A549 (cell line): ENCODE data around the gene MYO1E.

ENCODE experiments used
- CBX8 ChIP-seq: fragments of 200-600 bp; sonication (generic); IDR thresholded peaks from 2 replicates; pipeline ENCODE4 v1.6.1; 2016
- EHMT2 ChIP-seq: fragments of 200-600 bp; sonication (generic); IDR thresholded peaks from 2 replicates; pipeline ENCODE4 v1.6.1; 2016; ENCODE audit warnings: antibody characterized with exemption, low read depth, mild to moderate bottlenecking, moderate library complexity
- POLR2AphosphoS2 ChIP-seq: conservative IDR thresholded peaks from 2 replicates; pipeline ENCODE4 v1.6.1; 2012; ENCODE audit warnings: low read length, improper control_type of control experiment, inconsistent platforms
- TF ChIP-seq, protein P1 (sequence below): fragments of >200 bp; sonication (Bioruptor Twin); formaldehyde crosslinking; IDR thresholded peaks from 3 replicates; pipeline ENCODE4 v1.5.1; 2016
- TF ChIP-seq, protein P2 (sequence below): fragments of 200-600 bp; sonication (generic); IDR thresholded peaks from 2 replicates; pipeline ENCODE4 v1.6.1; 2016; ENCODE audit warnings: antibody characterized with exemption, mild to moderate bottlenecking, moderate library complexity

DNA sequence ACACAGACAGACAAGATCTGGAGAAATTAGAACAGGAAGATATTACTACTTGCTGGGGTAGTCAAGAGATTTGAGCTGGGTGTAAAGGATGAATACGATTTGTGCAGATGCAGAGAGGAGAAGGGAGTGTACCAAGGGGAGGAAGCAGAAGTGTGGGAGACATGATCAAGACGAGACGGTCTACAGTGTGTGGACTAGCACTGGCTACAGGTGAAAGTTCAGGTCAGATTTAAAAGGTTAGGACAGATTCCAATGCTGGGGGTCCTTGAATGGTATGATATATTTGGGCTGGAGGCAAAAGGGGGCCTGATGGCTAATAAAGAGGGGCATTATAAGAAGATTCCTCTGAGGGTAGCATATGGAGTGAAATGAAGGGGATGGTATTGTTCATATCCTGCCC, 154.0 kb downstream of the MYO1E start:
- TF ChIP-seq EHMT2 (no peak), POLR2AphosphoS2 (no peak; the same call in 1 of the 2 replicates), CBX8 (no peak)
- TF ChIP-seq, protein P1, sequence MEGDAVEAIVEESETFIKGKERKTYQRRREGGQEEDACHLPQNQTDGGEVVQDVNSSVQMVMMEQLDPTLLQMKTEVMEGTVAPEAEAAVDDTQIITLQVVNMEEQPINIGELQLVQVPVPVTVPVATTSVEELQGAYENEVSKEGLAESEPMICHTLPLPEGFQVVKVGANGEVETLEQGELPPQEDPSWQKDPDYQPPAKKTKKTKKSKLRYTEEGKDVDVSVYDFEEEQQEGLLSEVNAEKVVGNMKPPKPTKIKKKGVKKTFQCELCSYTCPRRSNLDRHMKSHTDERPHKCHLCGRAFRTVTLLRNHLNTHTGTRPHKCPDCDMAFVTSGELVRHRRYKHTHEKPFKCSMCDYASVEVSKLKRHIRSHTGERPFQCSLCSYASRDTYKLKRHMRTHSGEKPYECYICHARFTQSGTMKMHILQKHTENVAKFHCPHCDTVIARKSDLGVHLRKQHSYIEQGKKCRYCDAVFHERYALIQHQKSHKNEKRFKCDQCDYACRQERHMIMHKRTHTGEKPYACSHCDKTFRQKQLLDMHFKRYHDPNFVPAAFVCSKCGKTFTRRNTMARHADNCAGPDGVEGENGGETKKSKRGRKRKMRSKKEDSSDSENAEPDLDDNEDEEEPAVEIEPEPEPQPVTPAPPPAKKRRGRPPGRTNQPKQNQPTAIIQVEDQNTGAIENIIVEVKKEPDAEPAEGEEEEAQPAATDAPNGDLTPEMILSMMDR, result no peak
- TF ChIP-seq, protein P2, sequence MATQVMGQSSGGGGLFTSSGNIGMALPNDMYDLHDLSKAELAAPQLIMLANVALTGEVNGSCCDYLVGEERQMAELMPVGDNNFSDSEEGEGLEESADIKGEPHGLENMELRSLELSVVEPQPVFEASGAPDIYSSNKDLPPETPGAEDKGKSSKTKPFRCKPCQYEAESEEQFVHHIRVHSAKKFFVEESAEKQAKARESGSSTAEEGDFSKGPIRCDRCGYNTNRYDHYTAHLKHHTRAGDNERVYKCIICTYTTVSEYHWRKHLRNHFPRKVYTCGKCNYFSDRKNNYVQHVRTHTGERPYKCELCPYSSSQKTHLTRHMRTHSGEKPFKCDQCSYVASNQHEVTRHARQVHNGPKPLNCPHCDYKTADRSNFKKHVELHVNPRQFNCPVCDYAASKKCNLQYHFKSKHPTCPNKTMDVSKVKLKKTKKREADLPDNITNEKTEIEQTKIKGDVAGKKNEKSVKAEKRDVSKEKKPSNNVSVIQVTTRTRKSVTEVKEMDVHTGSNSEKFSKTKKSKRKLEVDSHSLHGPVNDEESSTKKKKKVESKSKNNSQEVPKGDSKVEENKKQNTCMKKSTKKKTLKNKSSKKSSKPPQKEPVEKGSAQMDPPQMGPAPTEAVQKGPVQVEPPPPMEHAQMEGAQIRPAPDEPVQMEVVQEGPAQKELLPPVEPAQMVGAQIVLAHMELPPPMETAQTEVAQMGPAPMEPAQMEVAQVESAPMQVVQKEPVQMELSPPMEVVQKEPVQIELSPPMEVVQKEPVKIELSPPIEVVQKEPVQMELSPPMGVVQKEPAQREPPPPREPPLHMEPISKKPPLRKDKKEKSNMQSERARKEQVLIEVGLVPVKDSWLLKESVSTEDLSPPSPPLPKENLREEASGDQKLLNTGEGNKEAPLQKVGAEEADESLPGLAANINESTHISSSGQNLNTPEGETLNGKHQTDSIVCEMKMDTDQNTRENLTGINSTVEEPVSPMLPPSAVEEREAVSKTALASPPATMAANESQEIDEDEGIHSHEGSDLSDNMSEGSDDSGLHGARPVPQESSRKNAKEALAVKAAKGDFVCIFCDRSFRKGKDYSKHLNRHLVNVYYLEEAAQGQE, result no peak
